Natural killer cell (primary cell): Measurements from ENCODE around the gene POTEG. TPM values are rescaled to one million over a fixed set of nuclear protein-coding genes. Genes with fewer than 3 reads are reported as not detected.
"Not testable (repeated sequence)": the region's sequence is repeated elsewhere in the genome, so short reads cannot be mapped to it uniquely, and the experiment has no call there.

Experiments used
- ATAC-seq, 3 donors: fragments of 150-1000 bp in 2 of 3; fragments of 200-7000 bp in 1 of 3; cut with Tn5 transposase; 1 replicate in 1 of 3; 2 replicates in 2 of 3; pipeline ENCODE4 v1.10.0; 2021; ENCODE audit warnings: mild to moderate bottlenecking in 2 of 3, moderate library complexity in 2 of 3
- DNase-seq, 2 donors: peaks; one replicate each; pipeline versions ENCODE4 v3.0.0 to v3.0.0-alpha.2; 2013 to 2021; ENCODE audit warnings: mixed read lengths in 1 of 2
- H3K27ac ChIP-seq: one replicate; pipeline ENCODE4 v1.5.1; 2013; ENCODE audit warnings: mild to moderate bottlenecking, low read length
- H3K27me3 ChIP-seq: one replicate; pipeline ENCODE4 v1.6.1; 2013; ENCODE audit warnings: low read length; ENCODE audit not compliant: control insufficient read depth, insufficient read depth
- H3K36me3 ChIP-seq: one replicate; pipeline ENCODE4 v1.6.1; 2013; ENCODE audit warnings: low read length; ENCODE audit not compliant: control insufficient read depth, insufficient read depth
- H3K4me1 ChIP-seq: one replicate; pipeline ENCODE4 v1.6.1; 2013; ENCODE audit warnings: low read length; ENCODE audit not compliant: control insufficient read depth, insufficient read depth
- H3K4me3 ChIP-seq: one replicate; pipeline ENCODE4 v1.5.1; 2013; ENCODE audit warnings: low read length
- H3K9me3 ChIP-seq: one replicate; pipeline ENCODE4 v1.6.1; 2013; ENCODE audit warnings: low read length; ENCODE audit not compliant: control insufficient read depth, insufficient read depth
- H3K27ac Mint-ChIP-seq, 2 donors: one replicate each; pipeline ENCODE4 v1.8.0; 2022; ENCODE audit warnings: mild to moderate bottlenecking in 2 of 2, mixed read lengths in 2 of 2, moderate library complexity in 1 of 2
- H3K27me3 Mint-ChIP-seq, 2 donors: one replicate each; pipeline ENCODE4 v1.8.0; 2022; ENCODE audit warnings: low read depth in 2 of 2, mixed read lengths in 2 of 2
- H3K36me3 Mint-ChIP-seq: one replicate; pipeline ENCODE4 v1.8.0; 2022; ENCODE audit warnings: mixed read lengths
- H3K4me1 Mint-ChIP-seq, 2 donors: one replicate each; pipeline ENCODE4 v1.8.0; 2022; ENCODE audit warnings: mixed read lengths in 2 of 2
- H3K4me3 Mint-ChIP-seq: one replicate; pipeline ENCODE4 v1.8.0; 2022; ENCODE audit warnings: mild to moderate bottlenecking, moderate library complexity, mixed read lengths
- H3K9me3 Mint-ChIP-seq, 2 donors: one replicate each; pipeline ENCODE4 v1.8.0; 2022; ENCODE audit warnings: mixed read lengths in 2 of 2
- WGBS: methylation state at CpG from one replicate; pipeline ENCODE4 v1.1.7; 2013; ENCODE audit warnings: missing lambda C conversion rate; ENCODE audit not compliant: insufficient coverage; 5-methylcytosine and 5-hydroxymethylcytosine counted together
- intact Hi-C: fragments of 100-400 bp; cut with micrococcal nuclease; formaldehyde crosslinking; loops from one replicate; pipeline ENCODE4 v1.14.2; 2022
- total RNA-seq, 4 donors: library from RNA; stranded (reverse); fragments of 120-200 nt in 1 of 4; gene quantifications; one replicate each; pipeline versions ENCODE4 v1.2.3 to v1.2.4, GENCODE V29; 2013 to 2022

POTEG gene
- total RNA-seq, 3 donors from 2014 or later (not counting 1 experiment from before 2014, with no cell fraction given) = not detected

DNA sequence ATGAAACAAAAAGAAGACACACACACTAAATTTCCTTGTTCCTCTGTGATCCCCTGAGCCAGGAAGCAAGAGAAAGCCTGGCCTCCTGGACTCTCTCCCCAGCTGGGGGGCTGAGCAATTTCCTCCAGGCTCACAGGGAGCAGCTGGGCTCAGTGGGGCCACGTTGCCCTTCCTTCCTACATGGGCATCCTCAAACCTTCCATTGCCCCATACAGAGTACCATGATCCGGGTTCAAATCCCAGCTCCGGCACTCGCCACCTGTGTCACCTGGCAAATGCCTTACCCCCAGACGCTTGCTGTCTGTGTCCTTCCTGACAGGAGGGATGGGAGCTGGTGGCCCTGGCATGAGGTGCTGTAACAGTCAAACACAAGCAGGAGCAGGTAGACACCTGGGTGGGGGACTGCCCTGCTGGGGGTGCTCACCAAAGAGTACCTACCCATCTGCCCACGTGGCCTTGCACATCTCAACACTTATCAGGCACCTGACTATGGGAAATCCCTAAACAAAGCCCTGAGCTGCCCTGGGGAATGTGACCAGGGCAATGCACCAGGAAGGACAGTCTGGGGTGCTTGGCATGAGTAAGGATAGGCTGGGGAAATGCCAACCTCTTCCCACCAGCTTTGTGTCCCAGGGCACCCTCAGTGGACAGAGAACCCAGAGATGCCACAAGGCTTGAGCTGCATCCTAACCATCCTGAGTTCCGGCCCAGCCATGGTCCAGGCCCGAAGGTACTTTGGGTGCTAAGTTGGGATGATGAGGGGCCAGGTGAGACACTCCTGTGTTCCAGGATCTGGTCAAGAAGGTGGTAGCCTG, 2.4 kb upstream of the POTEG start:
- H3K4me1 Mint-ChIP-seq, H3K27me3 Mint-ChIP-seq, H3K9me3 Mint-ChIP-seq, H3K4me3 ChIP-seq, H3K36me3 ChIP-seq, H3K4me3 Mint-ChIP-seq, DNase-seq, H3K27ac ChIP-seq, H3K4me1 ChIP-seq, H3K36me3 Mint-ChIP-seq, H3K9me3 ChIP-seq, H3K27ac Mint-ChIP-seq, intact Hi-C loops, H3K27me3 ChIP-seq, ATAC-seq: not testable (repeated sequence)
- WGBS = no CpG with 5 or more reads among the region's 8 CpGs

DNA sequence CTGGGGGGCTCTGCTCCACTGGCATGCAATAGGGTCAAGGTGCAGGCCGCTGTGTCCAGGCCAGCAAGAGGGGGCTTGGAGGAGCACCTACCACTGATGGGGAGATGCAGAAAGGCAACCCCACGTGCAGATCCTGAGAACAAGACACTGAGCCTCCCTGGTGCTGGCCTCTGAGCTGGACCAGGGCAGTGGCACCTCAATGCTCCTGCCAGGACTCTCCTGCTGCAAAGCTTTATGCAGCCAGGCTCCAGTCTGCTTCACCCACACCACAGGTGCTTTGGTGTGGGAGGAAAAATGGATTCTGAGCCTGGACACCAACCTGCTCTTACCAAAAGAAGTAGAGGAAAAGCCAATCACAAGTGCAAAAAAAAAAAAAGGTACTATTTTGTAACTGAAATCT, 1.7 kb upstream of the POTEG start:
- H3K27me3 ChIP-seq, ATAC-seq, H3K27me3 Mint-ChIP-seq, H3K27ac ChIP-seq, intact Hi-C loops, H3K27ac Mint-ChIP-seq, H3K4me3 Mint-ChIP-seq, H3K36me3 ChIP-seq, H3K36me3 Mint-ChIP-seq, H3K9me3 ChIP-seq, H3K4me3 ChIP-seq, H3K4me1 ChIP-seq, H3K9me3 Mint-ChIP-seq, DNase-seq, H3K4me1 Mint-ChIP-seq: not testable (repeated sequence)
- no CpG with 5 or more reads among the region's 2 CpGs for WGBS

DNA sequence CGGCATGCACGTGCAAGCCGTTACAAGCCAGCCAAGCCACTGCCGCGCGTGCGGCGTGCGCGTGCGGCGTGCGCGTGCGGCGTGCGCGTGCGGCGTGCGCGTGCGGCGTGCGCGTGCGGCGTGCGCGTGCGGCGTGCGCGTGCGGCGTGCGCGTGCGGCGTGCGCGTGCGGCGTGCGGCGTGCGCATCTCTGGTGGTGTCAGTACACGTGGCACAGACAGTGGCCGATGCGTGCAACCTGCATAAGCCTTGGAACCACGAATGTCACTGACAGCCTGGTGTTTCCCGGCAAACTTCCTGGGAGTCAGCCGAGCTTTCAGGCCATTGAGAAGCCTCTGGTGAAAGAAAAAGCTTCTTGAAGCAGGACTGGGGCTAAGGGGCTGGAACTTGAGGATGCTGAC, 750 bp upstream of the POTEG start:
- intact Hi-C loops, H3K4me1 Mint-ChIP-seq, DNase-seq, H3K4me1 ChIP-seq, H3K27ac Mint-ChIP-seq, H3K27me3 Mint-ChIP-seq, H3K27ac ChIP-seq, H3K9me3 ChIP-seq, H3K27me3 ChIP-seq, ATAC-seq, H3K4me3 Mint-ChIP-seq, H3K36me3 ChIP-seq, H3K9me3 Mint-ChIP-seq, H3K36me3 Mint-ChIP-seq, H3K4me3 ChIP-seq: not testable (repeated sequence)
- 84% methylated on average over 28 of the region's 53 CpGs for WGBS

DNA sequence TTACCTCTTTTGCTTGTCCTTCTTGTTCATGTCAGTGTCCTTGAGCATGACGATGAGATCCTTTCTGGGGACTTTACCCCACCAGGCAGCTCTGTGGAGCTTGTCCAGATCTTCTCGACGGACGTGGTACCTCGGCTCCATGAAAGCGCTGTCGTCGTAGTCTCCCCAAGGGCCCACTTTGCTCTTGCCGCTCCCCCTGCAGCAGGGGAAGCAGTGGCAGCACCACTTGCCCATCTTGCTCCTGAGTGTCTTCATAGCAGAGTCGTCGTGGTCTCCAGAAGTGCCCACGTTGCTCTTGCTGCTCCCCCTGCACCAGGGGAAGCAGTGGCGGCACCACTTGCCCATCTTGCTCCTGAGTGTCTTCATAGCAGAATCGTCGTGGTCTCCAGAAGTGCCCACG, 376 bp downstream of the POTEG start:
- H3K4me3 Mint-ChIP-seq, H3K9me3 Mint-ChIP-seq, H3K36me3 Mint-ChIP-seq, H3K27ac Mint-ChIP-seq, H3K27ac ChIP-seq, H3K27me3 Mint-ChIP-seq, H3K4me1 Mint-ChIP-seq, DNase-seq, H3K4me1 ChIP-seq, H3K36me3 ChIP-seq, intact Hi-C loops, H3K27me3 ChIP-seq, H3K9me3 ChIP-seq, ATAC-seq, H3K4me3 ChIP-seq: not testable (repeated sequence)
- 74% methylated on average over 7 of the region's 16 CpGs for WGBS

DNA sequence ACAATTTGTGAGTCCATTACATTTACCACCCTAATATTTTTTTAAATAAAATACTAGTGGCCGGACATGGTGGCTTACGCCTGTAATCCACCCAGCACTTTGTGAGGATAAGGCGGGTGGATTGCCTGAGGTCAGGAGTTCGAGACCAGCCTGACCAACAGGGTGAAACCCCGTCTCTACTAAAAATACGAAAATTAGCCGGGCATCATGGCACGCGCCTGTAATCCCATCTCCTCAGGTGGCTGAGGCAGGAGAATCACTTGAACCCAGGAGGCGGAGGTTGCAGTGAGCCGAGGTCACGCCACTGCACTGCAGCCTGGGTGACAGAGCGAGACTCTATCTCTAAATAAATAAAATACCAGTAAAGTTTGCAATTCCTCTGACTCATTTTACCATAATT, 25.6 kb downstream of the POTEG start:
- H3K4me3 Mint-ChIP-seq, H3K36me3 Mint-ChIP-seq, DNase-seq, H3K9me3 Mint-ChIP-seq, H3K27ac Mint-ChIP-seq, H3K9me3 ChIP-seq, H3K4me1 Mint-ChIP-seq, H3K4me1 ChIP-seq, H3K27ac ChIP-seq, H3K27me3 ChIP-seq, ATAC-seq, intact Hi-C loops, H3K36me3 ChIP-seq, H3K27me3 Mint-ChIP-seq, H3K4me3 ChIP-seq: not testable (repeated sequence)
- WGBS = 86% methylated on average over 6 of the region's 13 CpGs

DNA sequence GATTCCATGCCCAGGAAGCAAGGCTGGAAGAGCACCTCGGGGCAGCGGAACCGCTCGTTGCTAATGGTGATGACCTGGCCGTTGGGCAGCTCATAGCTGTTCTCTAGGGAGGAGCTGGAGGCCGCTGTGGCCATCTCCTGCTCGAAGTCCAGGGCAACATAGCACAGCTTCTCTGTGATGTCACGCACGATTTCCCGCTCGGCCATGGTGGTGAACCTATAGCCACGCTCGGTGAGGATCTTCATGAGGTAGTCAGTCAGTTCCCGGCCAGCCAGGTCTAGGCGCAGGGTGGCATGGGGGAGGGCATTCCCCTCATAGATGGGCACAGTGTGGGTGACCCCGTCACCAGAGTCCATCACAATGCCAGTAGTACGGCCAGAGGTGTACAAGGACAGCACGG, 32.0 kb downstream of the POTEG start:
- DNase-seq, H3K9me3 ChIP-seq, H3K9me3 Mint-ChIP-seq, H3K27ac Mint-ChIP-seq, intact Hi-C loops, H3K4me1 ChIP-seq, H3K4me1 Mint-ChIP-seq, H3K27me3 Mint-ChIP-seq, H3K36me3 Mint-ChIP-seq, H3K27ac ChIP-seq, ATAC-seq, H3K27me3 ChIP-seq, H3K4me3 Mint-ChIP-seq, H3K4me3 ChIP-seq, H3K36me3 ChIP-seq: not testable (repeated sequence)
- 91% methylated on average over 13 of the region's 18 CpGs for WGBS

DNA sequence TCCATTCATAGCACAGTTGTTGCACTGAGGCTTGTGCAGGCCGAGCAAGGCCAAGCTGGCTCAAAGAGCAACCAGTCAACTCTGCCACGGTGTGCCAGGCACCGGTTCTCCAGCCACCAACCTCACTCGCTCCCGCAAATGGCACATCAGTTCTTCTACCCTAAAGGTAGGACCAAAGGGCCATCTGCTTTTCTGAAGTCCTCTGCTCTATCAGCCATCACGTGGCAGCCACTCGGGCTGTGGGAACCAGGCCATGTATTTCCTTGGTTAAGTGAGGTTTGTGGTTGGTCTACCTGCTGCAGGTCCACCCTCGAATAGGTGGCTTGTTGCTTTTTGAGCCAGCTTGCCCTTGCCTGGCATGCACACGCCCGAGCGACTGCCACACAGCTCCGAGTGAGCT, 39.4 kb downstream of the POTEG start:
- ATAC-seq, DNase-seq: not testable (repeated sequence)

DNA sequence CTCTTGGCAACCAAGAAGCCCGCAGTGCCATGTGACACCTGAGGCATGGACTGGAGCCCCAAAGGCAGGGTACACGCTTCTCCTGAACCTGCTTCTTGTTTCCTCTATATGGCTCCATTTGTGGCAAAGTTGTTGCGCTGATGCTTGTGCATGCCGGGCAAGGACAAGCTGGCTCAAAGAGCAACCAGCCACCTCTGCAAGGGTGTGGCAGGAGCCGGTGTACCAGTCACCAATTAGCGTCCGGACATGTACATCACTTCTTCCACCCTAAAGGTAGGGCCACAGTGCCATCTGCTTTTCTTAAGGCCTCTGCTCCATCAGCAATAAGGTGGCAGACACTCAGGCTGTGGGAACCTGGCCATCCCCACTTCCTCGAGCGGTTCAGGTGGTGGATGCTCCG, 43.9 kb downstream of the POTEG start:
- H3K27me3 ChIP-seq, ATAC-seq, H3K4me1 ChIP-seq, H3K27me3 Mint-ChIP-seq, intact Hi-C loops, H3K4me3 ChIP-seq, H3K9me3 Mint-ChIP-seq, H3K36me3 ChIP-seq, H3K9me3 ChIP-seq, H3K36me3 Mint-ChIP-seq, H3K27ac ChIP-seq, H3K27ac Mint-ChIP-seq, H3K4me1 Mint-ChIP-seq, DNase-seq, H3K4me3 Mint-ChIP-seq: not testable (repeated sequence)
- 91% methylated on average over 8 of the region's 10 CpGs for WGBS

More for the DNA sequence above, 39.4 kb downstream of the POTEG start:
- H3K4me3 ChIP-seq, H3K36me3 Mint-ChIP-seq, H3K9me3 Mint-ChIP-seq, H3K9me3 ChIP-seq, H3K27ac Mint-ChIP-seq, H3K4me1 Mint-ChIP-seq, H3K4me1 ChIP-seq, H3K36me3 ChIP-seq, H3K27me3 Mint-ChIP-seq, H3K27me3 ChIP-seq, intact Hi-C loops, H3K27ac ChIP-seq, H3K4me3 Mint-ChIP-seq: not testable (repeated sequence)
- WGBS = 94% methylated on average over 4 of the region's 12 CpGs
